ENCODE data around the gene AP3S2.

AP3S2 gene

GRCh38 chr15:89824607-89824867, 69.3 kb downstream of the AP3S2 start:
- in situ Hi-C loops (cut with HindIII; ENCODE audit: low pct_ligation_motif_present, low pct_unique_long_range_greater_than_20kb, low sequenced_read_pairs) = no loop called here

GRCh38 chr15:89823836-89824606, 69.8 kb downstream of the AP3S2 start:
- no peak for DNase-seq
- in situ Hi-C loops (cut with HindIII; ENCODE audit: low pct_ligation_motif_present, low pct_unique_long_range_greater_than_20kb, low sequenced_read_pairs) = no loop called here

More at GRCh38 chr15:89824607-89824867, 69.3 kb downstream of the AP3S2 start:
- DNase-seq = no peak

- no peak for DNase-seq
- in situ Hi-C loops (cut with HindIII; ENCODE audit: low pct_ligation_motif_present, low pct_unique_long_range_greater_than_20kb, low sequenced_read_pairs) = no loop called here
These were observed 70.7 kb downstream of the AP3S2 start for GRCh38 chr15:89822951-89823711.

GRCh38 chr15:89822611-89822950, 71.2 kb downstream of the AP3S2 start:
- no peak for DNase-seq
- in situ Hi-C loops (cut with HindIII; ENCODE audit: low pct_ligation_motif_present, low pct_unique_long_range_greater_than_20kb, low sequenced_read_pairs) = no loop called here

DNA sequence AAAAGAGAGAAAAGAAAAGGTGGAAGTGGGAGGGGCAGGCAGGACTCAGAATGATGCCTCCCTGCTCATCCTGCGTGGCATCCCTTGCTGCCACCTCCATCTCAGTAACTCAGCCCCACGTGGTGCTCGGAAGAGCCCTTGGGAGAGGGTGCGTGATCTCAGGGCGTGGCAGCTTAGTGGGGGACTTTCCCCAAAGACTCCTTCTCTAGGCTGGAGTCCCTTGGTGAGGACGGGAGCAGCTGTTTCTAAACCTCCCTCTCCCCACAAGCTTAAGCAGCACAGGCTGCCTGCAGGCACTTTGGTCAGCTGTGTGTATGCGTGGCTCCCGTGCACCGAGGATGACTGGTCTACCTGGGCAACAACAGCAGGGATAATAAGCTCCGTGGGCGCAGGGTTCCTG, 71.8 kb downstream of the AP3S2 start:
- in situ Hi-C loops (cut with HindIII; ENCODE audit: low pct_ligation_motif_present, low pct_unique_long_range_greater_than_20kb, low sequenced_read_pairs) = no loop called here
- no peak for DNase-seq

DNA sequence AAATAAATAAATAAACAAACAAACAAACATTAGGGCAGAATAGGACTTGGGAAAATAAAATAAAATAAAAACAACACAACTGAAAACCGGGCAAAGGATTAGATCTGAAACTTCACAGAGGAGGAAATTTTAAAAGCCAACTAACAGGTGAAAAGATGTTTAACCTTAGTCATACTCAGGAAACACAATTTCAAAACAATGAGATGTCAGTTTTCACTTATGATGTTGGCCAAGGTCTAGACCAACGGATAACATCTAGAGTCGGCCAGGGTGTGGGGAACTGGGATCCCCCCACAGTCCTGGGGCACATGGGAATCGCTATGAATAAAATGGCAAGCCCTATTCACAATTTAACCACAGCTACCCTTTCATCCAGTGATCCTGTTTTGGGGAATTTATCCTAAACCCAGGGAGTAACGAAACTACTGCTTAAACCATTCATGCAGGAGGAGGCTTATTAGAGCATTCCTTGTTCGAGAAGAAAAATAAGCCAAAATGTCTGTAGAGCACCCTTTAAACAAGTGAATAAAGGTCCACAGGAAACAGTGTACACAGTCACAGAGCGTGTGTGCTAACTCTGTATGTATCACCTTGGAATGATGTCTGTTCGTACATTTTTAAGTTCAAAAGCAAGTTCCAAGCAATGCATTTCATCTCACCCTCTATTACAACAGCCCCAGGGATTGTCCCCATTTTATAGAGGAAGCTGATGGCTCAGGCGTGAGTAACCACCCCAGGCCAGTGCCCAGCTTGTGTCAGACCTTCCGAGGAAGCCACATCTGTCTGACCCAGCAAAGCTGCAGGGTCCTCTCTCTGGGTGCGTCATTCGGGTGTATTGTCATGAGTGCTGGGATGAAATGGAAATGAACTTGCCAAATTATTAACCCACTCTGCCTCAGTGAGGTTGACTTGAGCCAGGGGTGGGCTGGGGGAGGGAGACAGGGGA, 72.9 kb downstream of the AP3S2 start:
- in situ Hi-C loops (cut with HindIII; ENCODE audit: low pct_ligation_motif_present, low pct_unique_long_range_greater_than_20kb, low sequenced_read_pairs) = no loop called here
- no peak for DNase-seq

DNA sequence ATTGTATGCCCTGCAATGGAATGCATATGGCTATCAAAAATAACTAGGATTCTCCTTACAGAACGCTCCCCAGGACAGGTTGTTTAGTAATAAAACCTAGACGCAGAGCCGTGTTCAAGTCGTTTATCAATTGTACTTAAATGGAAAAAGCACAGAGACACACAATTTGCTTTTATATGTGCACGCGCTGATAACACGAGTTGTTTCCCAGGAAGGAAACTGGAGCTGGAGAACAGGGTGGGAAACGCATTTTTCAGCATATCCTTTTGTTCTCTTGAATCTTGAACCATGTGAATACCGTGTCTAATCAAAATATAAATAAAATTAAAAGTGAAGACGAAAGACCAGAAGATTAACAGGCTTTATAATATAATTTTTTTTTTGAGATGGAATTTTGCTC, 75.5 kb downstream of the AP3S2 start:
- no peak for DNase-seq
- in situ Hi-C loops (cut with HindIII; ENCODE audit: low pct_ligation_motif_present, low pct_unique_long_range_greater_than_20kb, low sequenced_read_pairs) = no loop called here

DNA sequence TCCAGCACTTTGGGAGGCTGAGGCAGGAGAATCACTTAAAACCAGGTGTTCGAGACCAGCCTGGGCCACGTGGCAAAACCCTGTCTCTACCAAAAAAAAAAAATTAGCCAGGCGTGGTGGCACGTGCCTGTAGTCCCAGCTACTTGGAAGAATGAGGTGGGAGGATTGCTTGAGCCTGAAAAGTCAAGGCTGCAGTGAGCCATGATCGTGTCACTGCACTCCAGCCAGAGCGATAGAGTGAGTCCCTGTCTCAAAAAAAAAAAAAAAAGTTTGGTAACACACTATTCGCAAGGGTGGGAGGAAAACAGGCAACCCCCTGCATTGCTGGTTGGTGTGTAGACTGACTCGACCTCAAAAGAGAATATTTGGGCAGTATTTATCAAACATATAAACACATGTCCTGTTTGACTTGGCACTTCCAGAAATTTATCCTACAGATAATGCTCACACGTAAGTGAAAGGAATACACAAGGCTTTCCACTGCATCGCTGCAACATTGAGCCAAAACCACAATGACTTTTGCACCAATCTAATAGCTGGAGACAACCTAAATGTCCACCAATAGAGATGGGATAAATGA, 76.0 kb downstream of the AP3S2 start:
- no peak for DNase-seq
- in situ Hi-C loops (cut with HindIII; ENCODE audit: low pct_ligation_motif_present, low pct_unique_long_range_greater_than_20kb, low sequenced_read_pairs) = no loop called here

DNA sequence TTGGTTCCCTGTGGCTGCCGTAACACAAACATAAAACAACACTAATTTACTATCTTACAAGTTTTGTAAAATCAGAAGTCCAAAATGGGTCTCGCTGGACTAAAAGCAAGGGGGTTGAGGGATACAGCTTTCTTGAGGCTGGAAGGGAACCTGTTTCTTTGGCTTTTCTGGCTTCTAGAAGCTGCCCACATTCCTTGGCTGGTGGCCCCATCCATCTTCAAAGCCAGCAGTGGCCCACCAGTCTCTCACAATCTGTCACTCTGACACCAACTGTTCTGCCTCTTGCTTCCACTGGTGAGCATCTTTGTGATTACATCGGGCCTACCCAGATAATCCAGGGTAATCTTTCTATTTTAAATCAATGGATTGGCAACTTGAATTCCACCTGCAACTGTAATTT, 78.0 kb downstream of the AP3S2 start:
- no peak for DNase-seq
- in situ Hi-C loops (cut with HindIII; ENCODE audit: low pct_ligation_motif_present, low pct_unique_long_range_greater_than_20kb, low sequenced_read_pairs) = no loop called here

GRCh38 chr15:89814112-89814742, 79.6 kb downstream of the AP3S2 start:
- DNase-seq = no peak
- in situ Hi-C loops (cut with HindIII; ENCODE audit: low pct_ligation_motif_present, low pct_unique_long_range_greater_than_20kb, low sequenced_read_pairs) = no loop called here

GRCh38 chr15:89813381-89814111, 80.2 kb downstream of the AP3S2 start:
- in situ Hi-C loops (cut with HindIII; ENCODE audit: low pct_ligation_motif_present, low pct_unique_long_range_greater_than_20kb, low sequenced_read_pairs) = no loop called here
- no peak for DNase-seq

GRCh38 chr15:89812847-89813320, 80.9 kb downstream of the AP3S2 start:
- DNase-seq = no peak
- in situ Hi-C loops (cut with HindIII; ENCODE audit: low pct_ligation_motif_present, low pct_unique_long_range_greater_than_20kb, low sequenced_read_pairs) = no loop called here

GRCh38 chr15:89812011-89812846, 81.6 kb downstream of the AP3S2 start:
- in situ Hi-C loops (cut with HindIII; ENCODE audit: low pct_ligation_motif_present, low pct_unique_long_range_greater_than_20kb, low sequenced_read_pairs) = no loop called here
- DNase-seq = no peak

DNA sequence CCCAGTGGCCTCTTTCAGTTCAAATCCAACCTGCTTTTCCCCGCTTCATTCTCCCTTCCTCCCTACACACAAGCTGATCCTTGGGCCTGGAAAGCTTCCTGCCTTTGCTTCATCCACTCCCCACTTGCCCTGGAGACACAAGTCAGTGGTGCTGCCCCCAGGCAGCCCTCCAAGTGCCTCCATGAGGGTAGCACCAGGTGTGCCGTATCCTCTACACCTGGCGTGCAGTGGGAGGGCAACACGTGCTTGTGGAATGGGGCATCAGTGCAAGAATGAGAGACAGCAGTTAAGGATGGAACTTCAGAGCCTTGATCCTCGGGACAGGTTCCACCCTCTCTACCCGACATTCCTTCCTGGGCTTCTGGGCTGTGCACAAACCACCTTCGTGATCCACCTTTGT, 83.0 kb downstream of the AP3S2 start:
- in situ Hi-C loops (cut with HindIII; ENCODE audit: low pct_ligation_motif_present, low pct_unique_long_range_greater_than_20kb, low sequenced_read_pairs) = no loop called here
- no peak for DNase-seq

DNA sequence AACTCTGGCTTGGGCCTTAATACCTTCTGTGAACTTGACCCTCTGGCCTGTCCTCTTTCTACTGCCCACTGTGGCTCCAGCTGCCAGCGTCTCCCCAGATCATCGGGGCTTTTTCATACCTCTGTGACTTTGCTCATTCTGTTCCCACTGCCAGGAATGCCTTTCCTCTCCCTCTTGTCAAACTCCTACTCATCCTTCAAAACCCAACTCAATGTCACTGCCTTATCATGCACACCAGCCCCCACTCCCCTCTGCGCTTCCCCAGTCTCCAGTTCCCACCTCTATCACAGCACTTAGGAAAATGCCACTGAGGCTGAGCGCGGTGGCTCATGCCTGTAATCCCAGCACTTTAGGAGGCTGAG, 84.0 kb downstream of the AP3S2 start:
- no peak for DNase-seq
- in situ Hi-C loops (cut with HindIII; ENCODE audit: low pct_ligation_motif_present, low pct_unique_long_range_greater_than_20kb, low sequenced_read_pairs) = no loop called here

- in situ Hi-C loops (cut with HindIII; ENCODE audit: low pct_ligation_motif_present, low pct_unique_long_range_greater_than_20kb, low sequenced_read_pairs) = no loop called here
These were observed 84.6 kb downstream of the AP3S2 start for GRCh38 chr15:89809093-89809786.

More at GRCh38 chr15:89809093-89809786, 84.6 kb downstream of the AP3S2 start:
- no peak for DNase-seq
